NT2/D1 (cell line): Measurements from ENCODE around the gene ERC2.
A peak's percentile ranks its signal among the peaks of the same experiment; 100 is the strongest.

Experiments
- DNase-seq: peaks from one replicate; pipeline ENCODE4 v3.0.0-alpha.2; 2011; ENCODE audit warnings: low read depth, low spot score
- H3K27me3 ChIP-seq: 2 replicates; pipeline ENCODE4 v1.6.0; 2011; ENCODE audit warnings: mild to moderate bottlenecking; ENCODE audit not compliant: insufficient read length, insufficient read depth
- H3K36me3 ChIP-seq: 2 replicates; pipeline ENCODE4 v1.6.1; 2011; ENCODE audit warnings: mild to moderate bottlenecking, low read length, mixed read lengths; ENCODE audit not compliant: insufficient read depth, insufficient read length
- H3K4me1 ChIP-seq: 2 replicates; pipeline ENCODE4 v1.5.1; 2011; ENCODE audit not compliant: insufficient read depth, insufficient read length
- H3K4me3 ChIP-seq: 2 replicates; pipeline ENCODE4 v1.5.1; 2011; ENCODE audit warnings: low read depth; ENCODE audit not compliant: insufficient read length
- H3K9ac ChIP-seq: 2 replicates; pipeline ENCODE4 v1.6.0; 2011; ENCODE audit warnings: low read depth; ENCODE audit not compliant: insufficient read length
- H3K9me3 ChIP-seq: 2 replicates; pipeline ENCODE4 v1.5.1; 2011; ENCODE audit warnings: mild to moderate bottlenecking, low read length; ENCODE audit not compliant: insufficient read depth
- SUZ12 ChIP-seq: IDR thresholded peaks from 2 replicates; pipeline ENCODE4 v1.6.1; 2011; ENCODE audit not compliant: insufficient read length, insufficient read depth; ENCODE audit errors: extremely low read depth
- YY1 ChIP-seq: IDR thresholded peaks from 2 replicates; pipeline ENCODE4 v1.6.1; 2011; ENCODE audit not compliant: insufficient read length, insufficient read depth
- ZNF274 ChIP-seq: IDR thresholded peaks from 2 replicates; pipeline ENCODE4 v1.6.1; 2011; ENCODE audit warnings: mild to moderate bottlenecking, low read depth, low read length

Gene ERC2

GRCh38 chr3:55860049-55860721 lies 608.1 kb downstream of the ERC2 start:
- TF ChIP-seq YY1 (no peak), SUZ12 (no peak), ZNF274 (no peak)
- Histone ChIP-seq H3K4me3 (no peak overlapping the region), H3K27me3 (no peaks in the 10 kb centered on the region), H3K36me3 (no peaks in the 10 kb centered on the region), H3K9me3 (no peaks in the 10 kb centered on the region), H3K9ac (no peak overlapping the region), H3K4me1 (no peaks in the 10 kb centered on the region)
- DNase-seq: no peak

GRCh38 chr3:55859305-55859704 lies 609.0 kb downstream of the ERC2 start:
- Histone ChIP-seq H3K4me1 (no peaks in the 10 kb centered on the region), H3K9ac (no peak overlapping the region), H3K27me3 (no peaks in the 10 kb centered on the region), H3K9me3 (no peaks in the 10 kb centered on the region), H3K4me3 (no peak overlapping the region), H3K36me3 (no peaks in the 10 kb centered on the region)
- no peak for DNase-seq
- no peak for TF ChIP-seq YY1

GRCh38 chr3:55858727-55859126 lies 609.5 kb downstream of the ERC2 start:
- Histone ChIP-seq H3K9me3 (no peaks in the 10 kb centered on the region), H3K27me3 (no peaks in the 10 kb centered on the region), H3K4me3 (no peak overlapping the region), H3K36me3 (no peaks in the 10 kb centered on the region), H3K4me1 (no peaks in the 10 kb centered on the region), H3K9ac (no peak overlapping the region)
- no peak for DNase-seq
- TF ChIP-seq YY1 (no peak), SUZ12 (no peak), ZNF274 (no peak)

GRCh38 chr3:55858302-55858701 lies 610.0 kb downstream of the ERC2 start:
- Histone ChIP-seq H3K9me3 (no peaks in the 10 kb centered on the region), H3K4me1 (no peaks in the 10 kb centered on the region), H3K4me3 (no peak overlapping the region), H3K27me3 (no peaks in the 10 kb centered on the region), H3K36me3 (no peaks in the 10 kb centered on the region), H3K9ac (no peak overlapping the region)
- no peak for DNase-seq
- no peak for TF ChIP-seq ZNF274
- no peak for TF ChIP-seq YY1
- no peak for TF ChIP-seq SUZ12

DNA sequence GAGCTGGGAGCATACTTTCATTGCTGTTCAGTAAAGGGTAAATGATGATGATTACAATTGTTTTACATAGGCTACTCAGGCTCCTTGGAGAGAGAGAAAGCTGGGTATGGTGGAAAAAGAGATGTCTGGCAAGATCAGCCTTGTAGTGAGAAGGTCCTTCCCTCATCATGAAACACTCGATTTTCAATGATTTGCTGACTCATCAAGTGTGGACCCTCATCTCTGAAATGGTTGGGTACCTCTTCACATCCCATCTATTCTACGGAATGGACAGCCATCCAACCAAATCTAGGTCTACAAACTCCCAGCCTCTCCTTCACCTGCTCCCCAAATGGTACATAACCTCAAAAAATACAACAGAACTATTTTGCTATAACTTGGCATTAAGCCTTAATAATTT lies 610.6 kb downstream of the ERC2 start:
- TF ChIP-seq SUZ12 (no peak), YY1 (no peak), ZNF274 (no peak)
- Histone ChIP-seq H3K4me3 (no peak overlapping the region), H3K4me1 (no peaks in the 10 kb centered on the region), H3K9me3 (no peaks in the 10 kb centered on the region), H3K27me3 (no peaks in the 10 kb centered on the region), H3K36me3 (no peaks in the 10 kb centered on the region), H3K9ac (no peak overlapping the region)
- no peak for DNase-seq

GRCh38 chr3:55855311-55855710 lies 613.0 kb downstream of the ERC2 start:
- Histone ChIP-seq H3K9me3 (no peaks in the 10 kb centered on the region), H3K4me3 (no peak overlapping the region), H3K9ac (no peak overlapping the region), H3K27me3 (no peaks in the 10 kb centered on the region), H3K36me3 (no peaks in the 10 kb centered on the region), H3K4me1 (no peaks in the 10 kb centered on the region)
- no peak for DNase-seq
- TF ChIP-seq SUZ12: no peak
- no peak for TF ChIP-seq YY1
- no peak for TF ChIP-seq ZNF274

- H3K9ac ChIP-seq: no peak overlapping the region
- H3K36me3 ChIP-seq: no peaks in the 10 kb centered on the region
- no peaks in the 10 kb centered on the region for H3K27me3 ChIP-seq
- H3K4me1 ChIP-seq: no peaks in the 10 kb centered on the region
- peak; percentile 25 for DNase-seq
- H3K4me3 ChIP-seq: no peak overlapping the region
- H3K9me3 ChIP-seq: no peaks in the 10 kb centered on the region
- TF ChIP-seq ZNF274: no peak
- TF ChIP-seq SUZ12: no peak
- TF ChIP-seq YY1: no peak
Observed at GRCh38 chr3:55854494-55854893, 613.8 kb downstream of the ERC2 start.

GRCh38 chr3:55852326-55852725 lies 615.9 kb downstream of the ERC2 start:
- no peaks in the 10 kb centered on the region for H3K9me3 ChIP-seq
- TF ChIP-seq SUZ12 (no peak), ZNF274 (no peak), YY1 (no peak)

More at GRCh38 chr3:55852326-55852725, 615.9 kb downstream of the ERC2 start:
- Histone ChIP-seq H3K4me3 (no peak overlapping the region), H3K27me3 (no peaks in the 10 kb centered on the region), H3K36me3 (no peaks in the 10 kb centered on the region), H3K4me1 (no peaks in the 10 kb centered on the region), H3K9ac (no peak overlapping the region)
- no peak for DNase-seq
